AG20443 (cell line): ENCODE results near the gene NFATC2.

Source experiments
- DNase-seq: peaks from one replicate; pipeline ENCODE4 v3.0.0; 2012; ENCODE audit warnings: low spot score, mixed read lengths

NFATC2 gene

DNA sequence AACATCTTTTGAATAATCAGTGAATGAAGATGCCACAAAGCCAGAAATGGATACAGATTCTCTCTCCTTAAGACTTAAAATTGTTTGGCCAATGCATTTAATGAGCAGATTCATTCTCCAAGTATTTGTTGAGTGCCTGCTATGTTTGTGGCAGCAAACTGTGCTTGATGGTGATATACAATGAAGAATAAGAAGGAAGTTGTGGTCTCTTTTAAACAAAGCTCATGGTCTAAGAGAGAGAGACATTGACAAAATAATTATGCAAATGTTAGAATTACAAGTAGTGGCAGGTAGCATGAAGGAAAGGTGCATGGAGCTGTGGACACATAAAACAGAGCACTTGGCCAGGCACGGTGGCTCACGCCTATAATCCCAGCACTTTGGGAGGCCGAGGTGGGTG lies 28.3 kb downstream of the NFATC2 start:
- no peak for DNase-seq

DNA sequence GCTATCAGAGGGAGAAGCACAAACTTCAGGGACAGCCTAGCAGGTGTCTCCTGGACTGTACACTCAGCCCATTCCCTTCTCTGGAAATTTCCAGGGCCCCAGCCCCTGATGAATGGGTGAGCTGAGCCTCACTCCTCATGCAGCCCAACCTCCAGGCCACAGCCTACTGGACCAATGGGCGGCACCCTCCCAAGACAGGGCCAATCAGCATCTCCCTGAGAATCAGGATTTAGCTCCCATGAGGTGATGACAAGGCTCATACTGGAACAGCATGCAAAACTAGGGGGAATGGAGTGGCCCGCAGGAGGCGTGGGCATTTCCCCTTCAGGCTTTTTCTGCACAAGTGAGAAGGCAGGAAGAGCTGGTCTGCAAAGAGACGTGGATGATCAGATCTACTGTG lies 29.0 kb downstream of the NFATC2 start:
- no peak for DNase-seq

DNA sequence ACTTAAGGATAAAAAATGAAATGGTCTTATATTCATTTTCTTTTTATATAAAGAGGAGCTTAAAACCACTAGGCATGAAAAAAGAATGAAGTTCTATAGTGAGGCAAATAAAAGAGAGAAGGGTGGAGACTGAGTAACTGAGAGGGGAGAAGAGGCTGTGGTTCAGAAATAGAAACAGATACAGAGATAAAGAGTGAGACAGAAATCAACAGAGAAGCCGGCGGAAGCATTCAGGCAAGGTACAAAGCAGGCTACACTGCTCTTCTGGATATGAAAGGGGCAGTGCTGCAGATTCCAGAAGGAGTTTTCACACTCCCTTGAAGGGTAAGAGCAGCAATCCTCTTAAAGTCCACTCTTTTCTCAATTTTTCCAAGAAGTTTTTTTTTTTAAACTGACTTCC lies 29.9 kb downstream of the NFATC2 start:
- DNase-seq: no peak

DNA sequence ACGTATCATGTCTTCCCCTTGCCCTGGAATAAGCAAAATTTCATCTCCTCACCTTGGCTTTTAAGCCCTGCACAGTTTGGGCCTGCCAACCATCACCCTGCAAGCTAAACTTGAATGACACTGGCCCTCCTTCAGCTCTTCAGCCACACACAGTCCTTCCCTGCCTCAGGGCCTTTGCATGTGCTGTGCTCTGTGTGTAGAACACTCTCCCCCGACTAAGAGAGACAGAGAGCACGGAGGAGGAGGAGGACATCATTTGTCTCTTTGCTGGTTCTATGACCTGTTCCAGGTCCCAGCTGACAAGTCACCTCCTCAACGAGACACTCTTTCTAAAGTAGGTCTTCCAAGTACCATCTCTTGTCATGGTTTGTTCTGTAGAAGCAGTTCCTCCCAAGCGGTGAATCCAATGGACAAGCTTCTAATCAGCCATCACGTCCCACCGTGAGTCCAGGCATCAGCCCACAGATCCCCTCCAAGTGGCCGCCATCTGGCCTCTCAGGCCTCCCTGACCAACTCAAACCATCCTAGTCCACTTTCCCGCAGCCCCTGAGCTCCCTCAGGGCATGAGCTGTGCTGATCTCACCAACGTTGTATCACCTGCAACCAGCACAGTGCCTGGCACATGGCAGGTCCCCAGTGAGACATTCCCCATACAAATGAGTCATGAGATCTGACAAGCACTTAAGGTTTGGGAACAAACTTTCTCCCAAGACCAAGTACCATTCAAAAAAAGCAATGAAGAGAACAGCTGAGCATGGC lies 30.5 kb downstream of the NFATC2 start:
- DNase-seq: no peak

DNA sequence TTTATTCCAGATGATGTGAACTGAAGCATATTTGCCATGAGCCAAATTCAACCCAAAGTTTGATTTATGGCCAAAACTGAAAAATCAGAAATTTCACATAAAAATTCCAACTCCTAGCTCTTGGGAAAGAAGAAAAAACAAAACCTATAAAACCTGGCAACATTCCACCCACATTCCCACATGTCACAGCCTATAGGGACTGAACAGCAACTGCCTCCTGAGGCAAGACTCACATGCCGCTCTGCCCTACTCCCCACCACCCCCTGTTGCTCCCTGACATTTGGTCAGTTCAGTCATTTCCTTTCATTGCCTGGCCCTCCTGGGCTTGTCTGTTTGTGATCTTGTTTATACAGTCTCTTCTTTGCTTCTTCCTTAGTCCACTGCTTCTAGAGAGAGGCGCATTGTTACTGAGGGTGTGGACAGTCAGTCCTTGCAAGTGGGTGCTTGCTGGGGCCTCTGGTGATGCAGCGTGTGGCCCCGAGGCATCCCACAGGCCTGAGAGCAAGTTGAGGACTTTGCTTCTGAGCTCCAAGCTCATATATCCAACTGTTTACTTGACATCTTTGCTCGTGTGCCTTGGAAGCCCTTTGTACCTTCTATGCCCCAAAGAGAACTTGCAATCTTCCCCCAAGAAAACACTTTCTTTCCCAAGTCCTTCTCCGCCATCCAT lies 31.4 kb downstream of the NFATC2 start:
- DNase-seq: no peak

DNA sequence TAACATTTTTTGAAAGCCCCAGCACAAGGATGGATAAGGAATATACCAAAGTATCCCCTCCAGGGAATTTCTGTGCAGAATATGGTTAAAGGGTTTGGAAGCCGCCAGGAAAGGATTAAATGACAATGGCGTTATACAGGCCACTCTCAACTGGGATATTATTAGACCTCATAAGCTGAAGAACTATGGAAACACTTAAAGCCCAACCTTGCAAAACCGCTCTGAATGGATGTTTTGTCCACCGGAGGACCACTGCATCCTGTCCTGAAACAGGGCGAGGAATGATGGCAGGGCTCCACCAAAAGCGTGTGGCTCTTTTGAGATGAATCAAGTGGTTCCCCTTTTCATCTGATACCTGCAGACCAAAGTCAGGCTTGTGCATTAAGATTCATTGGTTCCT lies 32.4 kb downstream of the NFATC2 start:
- no peak for DNase-seq

DNA sequence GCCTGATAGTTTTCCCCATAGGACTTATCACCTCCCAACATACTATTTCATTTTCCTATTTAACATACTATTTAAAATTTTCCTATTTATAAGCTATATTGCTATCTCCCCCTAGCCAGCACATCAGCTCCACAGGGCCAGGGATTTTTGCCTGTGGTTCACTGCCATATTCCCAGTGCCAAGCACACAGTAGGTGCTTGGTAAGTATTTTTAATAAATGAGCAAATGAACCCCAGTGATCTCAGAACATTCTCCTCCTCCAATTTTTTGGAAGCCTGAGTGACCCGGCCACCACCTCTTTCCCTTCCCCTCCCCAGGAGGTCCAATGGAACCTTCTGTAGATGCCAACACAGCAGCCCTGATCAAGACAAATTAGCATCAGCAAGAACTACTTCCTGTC lies 33.3 kb downstream of the NFATC2 start:
- DNase-seq: no peak

DNA sequence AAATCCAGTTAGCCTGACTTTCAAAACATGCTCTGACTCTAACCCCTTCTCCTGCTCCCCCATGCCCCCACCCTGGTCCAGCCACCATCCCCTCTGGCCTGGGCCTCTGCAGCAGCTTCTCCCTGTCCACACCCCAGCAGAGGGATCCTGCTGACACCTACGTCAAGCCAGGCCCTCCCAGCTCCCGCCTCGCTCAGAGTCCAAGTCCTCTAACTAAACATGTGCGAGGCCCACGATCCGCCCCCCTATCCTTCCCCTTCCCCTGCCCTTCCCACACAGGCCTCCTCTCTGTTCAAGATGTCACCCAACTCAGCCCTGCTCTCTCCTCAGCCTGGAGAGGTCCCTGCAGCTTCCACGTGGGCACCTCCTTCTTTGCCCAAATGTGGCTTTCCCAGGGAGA lies 33.7 kb downstream of the NFATC2 start:
- DNase-seq: no peak

DNA sequence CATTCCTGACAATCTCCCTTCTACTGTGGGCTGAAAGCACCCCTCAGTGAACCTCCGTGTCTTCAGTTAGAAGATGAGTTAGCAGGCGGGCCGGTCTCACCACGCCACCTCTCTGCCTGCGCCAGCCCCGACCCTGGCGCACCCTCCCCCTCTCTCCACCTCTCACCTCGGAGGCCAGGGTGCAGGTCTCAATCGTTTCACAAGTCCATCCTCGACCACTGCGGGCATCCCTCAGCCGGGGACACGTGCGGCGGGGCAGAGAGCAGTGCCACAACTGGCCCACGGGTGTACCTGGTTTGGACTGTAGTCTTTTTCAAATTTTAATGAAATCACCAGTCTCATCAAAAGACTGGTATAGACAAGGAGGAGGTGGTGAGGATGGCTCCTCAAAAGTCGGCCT lies 34.4 kb downstream of the NFATC2 start:
- DNase-seq: no peak

DNA sequence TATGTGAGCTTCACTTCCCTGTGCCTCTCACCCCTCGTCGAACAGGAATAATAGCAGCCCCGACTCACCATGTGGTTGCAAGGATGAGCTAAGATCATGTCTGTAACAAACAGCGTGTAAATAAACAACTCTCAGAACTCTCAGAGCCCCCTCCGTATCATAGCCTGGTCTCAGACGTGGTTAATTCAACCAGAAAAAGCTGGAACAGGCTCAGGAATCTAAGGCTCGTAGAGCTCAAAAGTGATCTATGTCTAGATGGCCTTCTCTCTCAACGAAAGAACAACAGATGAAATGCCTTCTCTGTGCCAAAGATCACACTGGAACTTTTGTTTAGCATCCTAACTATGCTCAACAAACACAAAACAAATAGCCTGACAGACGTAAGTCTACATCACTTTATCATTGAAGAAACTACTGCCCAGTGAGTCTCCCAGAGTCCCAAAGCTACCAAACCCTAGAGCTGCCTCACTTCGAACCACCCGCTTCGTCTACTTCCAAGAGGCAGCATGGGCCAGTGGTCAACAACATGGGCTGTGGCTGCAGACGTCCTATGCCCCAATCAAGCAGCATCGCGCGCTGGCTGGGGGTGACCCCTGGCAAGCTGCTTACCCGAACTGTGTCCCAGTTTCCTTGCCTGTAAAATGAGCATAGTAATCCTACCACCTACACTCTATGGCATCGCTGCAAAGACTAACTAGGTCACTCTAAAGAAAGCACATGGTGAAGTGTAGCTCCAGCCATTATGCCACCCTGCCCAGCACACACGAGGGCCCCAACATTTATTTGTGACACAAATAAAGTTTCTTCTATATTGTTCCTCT lies 35.1 kb downstream of the NFATC2 start:
- no peak for DNase-seq

DNA sequence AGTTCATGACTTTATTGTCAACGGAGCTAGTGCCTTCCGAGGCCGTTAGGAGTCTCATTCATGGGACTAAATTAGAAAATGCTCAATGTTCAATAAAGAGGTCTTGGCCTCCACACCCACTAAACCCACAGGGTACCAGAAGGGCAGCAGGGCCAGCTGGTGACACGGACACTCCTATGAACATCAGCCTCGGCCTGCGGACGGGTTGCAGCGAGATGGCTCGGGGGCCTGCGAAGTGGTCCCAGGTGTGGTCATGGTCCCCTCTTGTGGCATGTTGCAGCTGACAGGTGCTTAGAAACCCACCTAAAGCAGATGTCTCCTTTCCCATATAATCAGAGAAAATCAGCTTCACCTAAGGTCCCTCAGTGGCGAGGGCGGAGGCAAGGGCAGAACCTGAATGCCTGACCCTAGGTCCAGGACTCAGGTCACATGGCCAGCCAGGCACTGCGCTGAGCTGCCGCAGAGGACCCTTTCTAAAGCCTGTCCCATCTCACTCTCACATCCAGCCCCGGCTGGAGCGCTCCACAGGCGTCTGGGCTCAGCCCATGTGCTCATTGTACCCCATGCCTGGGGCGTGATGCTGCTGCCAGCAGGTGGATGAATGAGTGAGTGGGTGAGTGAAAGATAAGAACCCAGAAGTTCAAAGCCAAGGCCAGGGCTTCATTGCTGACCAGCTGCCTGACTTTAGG lies 35.8 kb downstream of the NFATC2 start:
- DNase-seq: no peak

DNA sequence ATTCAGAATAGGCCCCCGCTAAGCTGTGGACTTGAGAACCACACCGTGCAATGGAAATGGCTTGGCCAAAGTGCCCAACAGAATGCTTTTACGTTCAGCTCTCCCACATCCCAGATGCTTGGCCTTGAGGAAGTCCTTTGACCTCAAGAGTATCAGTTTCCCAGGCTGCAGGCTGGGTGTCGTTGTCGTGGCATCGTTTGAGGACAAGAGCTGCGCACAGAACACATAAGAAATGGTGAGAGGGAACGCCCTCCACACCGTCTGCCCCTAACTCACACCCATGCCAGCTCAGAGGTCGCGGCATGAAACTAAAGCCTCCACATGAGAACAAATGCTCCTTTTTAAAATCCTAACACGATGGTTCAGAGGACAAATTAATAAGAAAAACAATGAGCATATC lies 37.0 kb downstream of the NFATC2 start:
- DNase-seq: no peak

DNA sequence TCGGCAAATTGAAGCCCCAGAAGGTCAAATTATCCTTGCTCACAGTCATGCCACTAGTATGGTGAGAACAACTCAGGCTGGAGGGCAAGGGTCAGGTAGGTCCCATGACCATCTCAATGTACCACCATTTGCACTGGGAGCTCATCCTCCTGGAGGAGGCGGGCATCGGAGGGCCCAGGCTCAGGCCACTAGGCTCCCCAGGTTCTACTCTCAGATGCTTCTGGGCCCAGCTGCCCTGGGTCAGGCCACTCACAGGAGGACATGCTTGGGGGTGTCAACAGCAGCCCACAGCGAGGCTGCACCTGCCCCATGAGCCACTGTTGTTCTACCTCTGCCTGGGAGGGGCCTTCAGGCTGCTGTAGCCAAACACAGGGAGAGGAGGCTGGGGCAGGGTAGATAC lies 39.1 kb downstream of the NFATC2 start:
- no peak for DNase-seq

DNA sequence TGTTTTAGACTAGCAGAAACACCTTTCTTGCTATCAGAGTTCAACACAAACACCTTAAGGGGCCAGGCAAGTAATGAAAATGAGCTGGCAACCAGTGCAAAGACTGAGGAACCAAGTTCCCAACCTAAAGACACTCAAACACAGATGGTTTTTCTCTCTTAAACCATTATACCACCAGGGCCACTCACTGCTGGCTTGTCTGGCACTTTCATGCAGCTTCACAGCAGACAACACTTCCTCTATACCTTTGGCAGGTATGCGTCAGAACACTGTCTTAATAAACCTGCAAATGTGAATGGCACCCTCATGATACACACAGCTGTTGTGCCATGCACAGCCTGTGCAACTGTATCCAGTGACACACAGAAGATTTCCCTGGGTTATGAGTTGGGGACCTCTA lies 41.6 kb downstream of the NFATC2 start:
- no peak for DNase-seq

DNA sequence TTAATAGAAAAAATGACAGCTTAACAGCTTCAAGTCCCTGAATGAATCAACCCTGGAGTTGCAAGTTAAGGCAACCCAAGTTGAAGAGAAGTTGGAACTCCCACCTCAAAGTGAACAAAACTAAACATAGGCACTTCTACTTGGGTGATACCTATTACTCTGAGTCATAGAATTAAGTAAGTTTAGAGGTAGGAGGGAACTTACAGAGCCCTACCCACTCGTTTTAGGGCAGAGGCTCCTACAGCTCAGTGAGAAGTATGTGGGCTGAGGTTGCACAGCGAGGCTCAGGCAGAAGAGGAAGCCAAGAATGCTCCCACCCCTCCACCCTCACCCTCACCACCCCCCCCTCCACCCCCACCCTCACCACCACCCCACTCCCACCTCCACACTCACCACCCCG lies 42.2 kb downstream of the NFATC2 start:
- DNase-seq: no peak

DNA sequence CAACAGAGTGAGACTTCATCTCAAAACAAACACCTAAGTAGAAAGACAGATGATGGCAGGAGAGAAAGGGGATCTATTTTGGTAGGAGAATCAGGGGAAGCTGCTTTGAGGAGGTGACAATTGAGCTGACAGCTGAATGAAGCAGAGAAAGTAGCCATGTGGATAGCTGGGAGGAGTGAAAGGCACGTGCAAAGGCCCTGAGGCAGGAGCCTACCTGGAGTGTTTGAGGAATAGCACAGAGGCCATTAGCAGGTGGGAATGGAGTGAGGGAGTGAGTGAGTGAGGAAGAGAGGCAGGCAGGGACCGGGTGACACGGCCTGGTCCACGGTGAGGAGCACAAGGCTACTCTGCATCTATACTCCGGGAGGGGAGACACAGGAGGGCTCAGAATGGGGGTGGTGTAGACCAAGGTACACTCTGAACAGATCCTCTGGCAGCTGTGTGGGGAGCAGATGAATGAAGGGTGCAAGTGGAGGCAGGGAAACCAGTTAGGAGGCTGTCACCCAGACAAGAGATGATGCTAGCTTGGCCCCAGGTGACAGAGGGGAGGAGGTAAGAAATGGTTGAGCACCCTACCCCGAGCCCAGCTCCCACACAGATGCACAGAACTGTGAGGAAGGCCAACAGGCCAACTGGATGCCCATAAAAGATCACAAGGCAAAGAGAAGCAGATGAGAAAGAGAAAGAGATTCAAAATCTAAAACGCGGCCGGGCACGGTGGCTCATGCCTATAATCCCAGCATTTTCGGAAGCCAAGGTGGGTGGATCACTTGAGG lies 43.6 kb downstream of the NFATC2 start:
- no peak for DNase-seq

DNA sequence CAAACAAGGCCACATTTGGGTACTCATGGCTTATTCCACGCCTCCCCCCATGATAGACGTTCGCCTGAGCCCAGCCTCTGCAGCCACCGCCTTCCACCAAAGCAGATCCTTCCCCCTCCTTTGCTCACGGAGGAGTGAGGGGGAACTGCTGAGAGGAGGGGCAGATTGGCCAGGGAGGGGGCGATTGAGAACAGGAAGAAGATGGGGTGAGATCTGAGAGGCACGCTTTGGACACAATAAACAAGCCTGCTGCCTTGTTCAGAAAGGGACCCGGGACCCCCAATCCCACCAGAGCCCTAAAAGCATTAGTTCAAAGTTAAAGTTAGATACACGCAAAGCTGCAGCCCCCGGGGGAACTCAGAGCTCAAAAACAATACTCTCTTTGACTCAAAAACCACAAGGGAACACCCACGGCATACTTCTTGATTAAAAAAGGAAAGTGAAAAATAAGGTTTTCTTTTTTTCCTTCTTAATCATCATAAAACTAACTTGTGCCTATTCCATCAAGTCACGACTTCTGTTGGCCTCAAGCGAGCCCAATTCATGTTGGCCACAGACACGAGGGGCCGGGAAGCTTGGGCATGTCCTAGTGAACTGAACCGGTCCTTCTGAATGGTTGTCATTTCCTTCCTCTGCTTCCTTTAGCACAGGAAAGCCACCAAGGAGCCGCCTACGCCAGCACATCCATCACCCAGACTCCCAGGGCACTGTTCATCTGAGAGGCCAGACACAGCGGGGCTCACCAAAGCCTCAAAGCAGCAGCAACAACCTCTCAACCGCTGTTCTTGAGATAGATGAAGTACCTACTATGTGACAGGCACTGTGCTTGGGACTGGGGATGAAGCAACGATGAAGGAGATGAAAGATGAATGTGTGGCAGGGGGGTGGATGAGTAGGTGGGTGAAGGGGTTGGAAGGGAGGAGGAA lies 44.7 kb downstream of the NFATC2 start:
- DNase-seq: no peak

DNA sequence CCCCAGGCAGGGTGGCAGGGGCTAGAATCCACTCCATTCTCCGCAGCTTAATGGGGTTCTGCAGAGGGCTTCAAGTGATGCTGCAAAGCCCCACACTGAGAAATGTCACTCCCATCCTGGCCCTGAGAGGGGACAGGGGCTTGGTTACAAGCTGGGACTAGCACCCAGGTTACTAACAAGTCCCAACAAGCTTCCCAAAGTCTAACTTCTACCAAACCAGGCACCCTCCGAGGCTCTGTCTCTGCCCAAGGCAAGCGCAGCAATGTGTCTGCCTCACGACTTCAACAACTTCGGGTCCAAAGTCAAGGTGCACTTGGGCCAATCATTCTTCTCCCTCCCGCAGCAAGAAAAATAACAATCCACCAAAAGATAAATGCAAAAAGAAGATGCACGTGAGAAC lies 45.6 kb downstream of the NFATC2 start:
- DNase-seq: no peak

DNA sequence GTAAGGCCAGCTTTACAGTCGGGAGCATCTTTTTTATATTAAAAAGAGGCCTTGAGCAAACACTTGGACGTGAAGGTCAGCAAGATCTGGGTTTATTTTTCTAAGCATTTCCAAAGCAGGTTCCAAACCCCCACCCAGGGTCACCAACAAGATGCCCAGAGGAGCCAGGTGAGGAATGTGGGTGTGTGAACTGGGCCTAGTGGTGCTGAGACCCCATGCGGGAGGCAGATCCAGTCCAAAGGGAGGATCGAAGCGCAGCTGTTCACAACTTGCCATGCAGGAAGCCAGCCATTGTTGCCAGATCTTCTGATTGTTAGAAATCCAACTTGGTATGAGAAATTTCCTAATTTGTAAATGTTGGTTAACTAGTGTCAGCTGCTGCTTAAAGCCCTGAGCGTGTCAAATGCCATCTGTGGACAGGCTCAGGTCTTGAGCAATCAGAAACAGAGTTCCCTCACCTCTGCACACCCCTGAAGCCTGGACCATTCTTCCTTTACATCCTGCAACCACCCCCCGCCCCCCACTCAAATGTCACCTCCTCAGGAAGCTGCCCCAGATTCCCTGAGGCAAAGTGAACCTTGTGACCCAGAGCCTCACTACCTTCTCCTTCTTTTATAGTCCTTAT lies 46.5 kb downstream of the NFATC2 start:
- DNase-seq: peak; percentile 61

DNA sequence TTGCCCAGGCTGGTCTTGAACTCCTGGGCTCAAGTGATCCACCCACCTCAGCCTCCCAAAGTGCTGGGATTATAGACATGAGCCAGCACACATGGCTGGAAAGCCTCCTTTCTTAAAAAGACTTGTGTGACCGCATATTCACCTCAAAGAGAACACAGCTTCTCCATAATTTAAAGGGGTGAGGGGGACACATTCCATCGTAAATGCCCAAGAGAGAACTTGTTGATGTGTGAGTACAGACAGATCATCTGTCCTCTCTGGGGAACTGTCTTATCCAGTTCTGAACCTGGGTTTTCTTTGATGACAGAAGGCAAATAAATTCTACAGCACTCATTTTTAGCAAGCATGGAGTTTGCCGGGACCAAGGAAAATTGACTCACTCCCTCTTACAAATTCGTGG lies 47.2 kb downstream of the NFATC2 start:
- DNase-seq: no peak
